Heart right ventricle (tissue), 16 donors: Measurements from ENCODE around the gene KRTAP4-8. TPM values are rescaled to one million over a fixed set of nuclear protein-coding genes. Genes with fewer than 3 reads are reported as not detected.

Experiments used
- ATAC-seq, 8 donors: fragments of 200-7000 bp; cut with Tn5 transposase; one replicate each; pipeline ENCODE4 v1.9.1; 2020; ENCODE audit warnings: mild to moderate bottlenecking in 8 of 8, moderate library complexity in 8 of 8, moderate number of reproducible peaks in 1 of 8
- DNase-seq, 2 donors: peaks; one replicate each; pipeline ENCODE4 v3.0.0-alpha.2; 2020
- H3K27ac ChIP-seq, 10 donors: fragments of 200-600 bp; sonication (generic) in 2 of 10; one replicate each; pipeline versions ENCODE4 v1.5.0 to v1.8.0; 2020 to 2022; ENCODE audit warnings: mild to moderate bottlenecking in 3 of 10
- H3K27me3 ChIP-seq, 7 donors: fragments of 200-600 bp; one replicate each; pipeline ENCODE4 v1.8.0; 2021 to 2022; ENCODE audit warnings: mild to moderate bottlenecking in 2 of 7
- H3K36me3 ChIP-seq, 9 donors: fragments of 200-600 bp; sonication (generic) in 1 of 9; one replicate each; pipeline versions ENCODE4 v1.5.0 to v1.8.0; 2020 to 2022; ENCODE audit warnings: mild to moderate bottlenecking in 2 of 9
- H3K4me1 ChIP-seq, 9 donors: fragments of 200-600 bp; sonication (generic) in 1 of 9; one replicate each; pipeline versions ENCODE4 v1.5.0 to v1.8.0; 2020 to 2022; ENCODE audit warnings: mild to moderate bottlenecking in 4 of 9
- H3K4me3 ChIP-seq, 10 donors: fragments of 200-600 bp; sonication (generic) in 2 of 10; one replicate each; pipeline versions ENCODE4 v1.5.0 to v1.8.0; 2020 to 2022; ENCODE audit warnings: mild to moderate bottlenecking in 7 of 10, moderate library complexity in 2 of 10
- H3K9me3 ChIP-seq, 11 donors: fragments of 200-600 bp in 10 of 11; sonication (generic) in 2 of 11; one replicate each; pipeline versions ENCODE4 v1.5.0 to v1.8.0; 2013 to 2022; ENCODE audit warnings: mild to moderate bottlenecking in 2 of 11, control low read depth in 1 of 11, moderate library complexity in 1 of 11
- CTCF ChIP-seq, 9 donors: fragments of 200-600 bp; sonication (generic) in 2 of 9; IDR thresholded peaks; one replicate each; pipeline versions ENCODE4 v1.5.0 to v1.8.0; 2021 to 2022; ENCODE audit warnings: antibody characterized with exemption in 9 of 9, mild to moderate bottlenecking in 5 of 9, moderate library complexity in 1 of 9
- WGBS, 2 donors: extraction: QIAGEN DNeasy Blood & Tissue Kit; methylation state at CpG; one replicate each; pipeline ENCODE4 v1.1.7; 2013; ENCODE audit warnings: inconsistent platforms in 1 of 2; 5-methylcytosine and 5-hydroxymethylcytosine counted together
- intact Hi-C, 10 donors: fragments of 100-400 bp; cut with DNase I; formaldehyde crosslinking; loops; one replicate each; pipeline versions ENCODE4 v1.11.1 to v1.14.2; 2022
- polyA plus RNA-seq, 2 donors: library from polyadenylated mRNA; stranded (reverse); fragments of 200-250 nt; gene quantifications; one replicate each; pipeline ENCODE4 v1.2.3, GENCODE V29; 2013
- total RNA-seq, 10 donors: library from RNA; stranded (reverse); fragmentation: NEBNext Ultra II Directional in 3 of 10; extraction: Animal tissue kit (Norgen Biotek cat#: 25700) in 3 of 10; gene quantifications; one replicate each; pipeline versions ENCODE4 v1.2.1 to v1.2.4, GENCODE V29; 2021 to 2023
- donor health status: Arrhythmogenic right ventricular cardiomyopathy.
- donor health status: ischemic (EF 13 %, LVEDD 7.1; RV severe dilation, severe dysfunction).
- donor health status: healthy with polysubstance abuse.
- donor health status: DM: no; HTN: yes; CAD: no.
- donor health status: DM: no; HTN: no; CAD: no.
- donor health status: ischemic (EF 25% LVEDD 6.9; RV normal size, moderate dysfunction).
- donor health status: ischemic (EF 25% LVEDD 5.7; RV mildly dilated, moderate dysfunction).
- donor health status: healthy.
- donor health status: DM: yes; HTN: yes; CAD: no.
- donor health status: Ischemic cardiomyopathy.
- donor health status: ischemic (EF 35%, LVEDD 5.7; RV mildly dilated, moderate dysfunction).
- donor health status: nonischemic (EF 11% LVEDD 7.7; RV severe dilation, severe dysfunction).
- donor health status: DM: yes; HTN: yes; CAD: no.
- donor health status: PGD.
- donor health status: ischemic (EF 29% LVEDD 5.4; RV normal size, mild dysfunction).
- donor health status: nonischemic (EF 23%, LVEDD 6.1; RV moderate dilation, normal function).

Gene KRTAP4-8
- total and polyA plus RNA-seq, 12 donors = not detected

DNA sequence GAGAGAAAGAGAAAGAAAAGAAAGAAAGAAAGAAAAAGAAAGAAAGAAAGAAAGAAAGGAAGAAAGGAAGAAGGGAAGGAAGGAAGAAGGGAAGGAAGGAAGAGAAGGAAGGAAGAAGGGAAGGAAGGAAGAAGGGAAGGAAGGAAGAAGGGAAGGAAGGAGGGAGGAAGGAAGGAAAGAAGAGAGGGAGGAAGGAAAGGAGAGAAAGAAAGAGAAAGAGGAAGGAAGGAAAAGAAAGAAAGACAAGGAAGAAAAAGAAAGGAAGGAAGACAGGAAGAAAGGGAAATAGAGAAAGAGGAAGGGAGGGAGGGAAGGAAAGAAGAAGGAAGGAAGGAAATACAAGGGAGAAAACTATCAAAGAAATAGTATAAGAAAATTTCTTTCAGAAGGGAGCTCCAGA lies 21.2 kb downstream of the KRTAP4-8 start:
- no peak for DNase-seq
- Histone ChIP-seq H3K4me1 (no peaks in the 10 kb centered on the region), H3K27ac (no peak overlapping the region), H3K36me3 (no peaks in the 10 kb centered on the region), H3K9me3 (no peaks in the 10 kb centered on the region), H3K4me3 (no peak overlapping the region), H3K27me3 (peaks cover 3 to 35% (median 13%) of the 10 kb centered on the region in 7 donors)
- no peak for ATAC-seq
- intact Hi-C loops = no loop called here
- no peak for TF ChIP-seq CTCF (IDR thresholded peaks at IDR 0.05)

DNA sequence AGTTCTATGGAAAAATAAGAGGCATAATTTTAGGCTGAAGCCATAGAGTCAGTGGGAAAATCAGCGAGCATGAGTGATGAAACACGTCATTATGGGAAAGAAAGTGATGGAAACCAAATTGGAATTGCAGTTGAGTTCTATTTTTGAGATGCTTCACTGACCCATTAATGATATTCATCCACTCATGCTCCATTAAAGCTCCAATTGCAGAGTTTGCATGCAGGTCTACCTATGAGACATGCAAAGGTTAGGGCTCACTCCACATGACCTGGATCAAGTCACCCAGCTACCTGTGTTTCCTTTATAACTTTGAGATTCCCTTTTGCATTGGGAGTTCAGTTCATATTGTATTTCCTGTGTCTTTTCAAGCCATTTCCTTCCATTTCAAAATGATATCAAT lies 24.3 kb downstream of the KRTAP4-8 start:
- no peak overlapping the region for H3K4me3 ChIP-seq
- H3K4me1 ChIP-seq = no peaks in the 10 kb centered on the region
- H3K27ac ChIP-seq = no peak overlapping the region
- intact Hi-C loops = no loop called here
- peaks cover 3 to 21% (median 11%) of the 10 kb centered on the region in 7 donors for H3K27me3 ChIP-seq
- H3K36me3 ChIP-seq = no peaks in the 10 kb centered on the region
- H3K9me3 ChIP-seq = no peaks in the 10 kb centered on the region
- DNase-seq = no peak
- no peak for TF ChIP-seq CTCF (IDR thresholded peaks at IDR 0.05)
- ATAC-seq = no peak
- 88 to 90% methylated on average over 2 of the region's 2 CpGs for WGBS, 2 donors

- H3K27ac ChIP-seq = no peak overlapping the region
- H3K36me3 ChIP-seq = no peaks in the 10 kb centered on the region
- DNase-seq (no peak), ATAC-seq (no peak)
- no peak for TF ChIP-seq CTCF (IDR thresholded peaks at IDR 0.05)
- peaks cover 0 to 20% (median 8%) of the 10 kb centered on the region in 7 donors for H3K27me3 ChIP-seq
- intact Hi-C loops = no loop called here
- 80 to 86% methylated on average over 5 of the region's 5 CpGs for WGBS, 2 donors
- H3K9me3 ChIP-seq = no peaks in the 10 kb centered on the region
- H3K4me1 ChIP-seq = no peaks in the 10 kb centered on the region
- no peak overlapping the region for H3K4me3 ChIP-seq
These were observed 26.2 kb downstream of the KRTAP4-8 start for GRCh38 chr17:41071606-41072360.

- 72 to 76% methylated on average over 3 of the region's 3 CpGs for WGBS, 2 donors
- DNase-seq (no peak), ATAC-seq (no peak)
- H3K4me1 ChIP-seq = no peaks in the 10 kb centered on the region
- no peak overlapping the region for H3K27ac ChIP-seq
- no peaks in the 10 kb centered on the region for H3K9me3 ChIP-seq
- H3K27me3 ChIP-seq = peaks cover 0 to 21% (median 13%) of the 10 kb centered on the region in 7 donors
- intact Hi-C loops = loop anchor here in 1 of 10 donors (5.0 kb wide), 1 partner anchor 48 kb away; the partner anchor contains the start of gene KRTAP4-11
- H3K36me3 ChIP-seq = no peaks in the 10 kb centered on the region
- no peak overlapping the region for H3K4me3 ChIP-seq
- TF ChIP-seq CTCF (IDR thresholded peaks at IDR 0.05) = no peak
These were observed 28.9 kb downstream of the KRTAP4-8 start for GRCh38 chr17:41069031-41069430.
